Measurements from ENCODE around the gene NNAT. TPM values are rescaled to one million over a fixed set of nuclear protein-coding genes. Genes with fewer than 3 reads are reported as not detected.

The NNAT gene
- total and polyA plus RNA-seq, 2 experiments from 2014 or later = 1.1 to 4.2 TPM

- Histone ChIP-seq H3K27ac (no peak overlapping the region), H3K4me1 (ENCODE audit: low read depth) (peaks cover 30% of the 10 kb centered on the region), H3K4me3 (no peak overlapping the region), H3K9me3 (ENCODE audit: low read depth) (no peaks in the 10 kb centered on the region), H3K27me3 (no peaks in the 10 kb centered on the region), H3K36me3 (no peaks in the 10 kb centered on the region)
- no peak for DNase-seq (ENCODE audit: low read depth in 1 of 2, low spot score in 1 of 2)
- no peak for TF ChIP-seq CTCF (IDR thresholded peaks at IDR 0.05; ENCODE audit: low read depth, low read length)
These were observed 3.1 kb downstream of the NNAT start for GRCh38 chr20:37523911-37524700.

- Histone ChIP-seq H3K9me3 (ENCODE audit: low read depth) (no peaks in the 10 kb centered on the region), H3K36me3 (no peaks in the 10 kb centered on the region), H3K4me3 (no peak overlapping the region), H3K27ac (peak overlapping the region; percentile 99), H3K4me1 (ENCODE audit: low read depth) (peaks cover 25% of the 10 kb centered on the region), H3K27me3 (no peaks in the 10 kb centered on the region)
- DNase-seq (ENCODE audit: low read depth in 1 of 2, low spot score in 1 of 2) = peak in 1 of 2 donors; percentile 39
- no peak for TF ChIP-seq CTCF (IDR thresholded peaks at IDR 0.05; ENCODE audit: low read depth, low read length)
These were observed 4.0 kb downstream of the NNAT start for GRCh38 chr20:37524859-37525708.

DNA sequence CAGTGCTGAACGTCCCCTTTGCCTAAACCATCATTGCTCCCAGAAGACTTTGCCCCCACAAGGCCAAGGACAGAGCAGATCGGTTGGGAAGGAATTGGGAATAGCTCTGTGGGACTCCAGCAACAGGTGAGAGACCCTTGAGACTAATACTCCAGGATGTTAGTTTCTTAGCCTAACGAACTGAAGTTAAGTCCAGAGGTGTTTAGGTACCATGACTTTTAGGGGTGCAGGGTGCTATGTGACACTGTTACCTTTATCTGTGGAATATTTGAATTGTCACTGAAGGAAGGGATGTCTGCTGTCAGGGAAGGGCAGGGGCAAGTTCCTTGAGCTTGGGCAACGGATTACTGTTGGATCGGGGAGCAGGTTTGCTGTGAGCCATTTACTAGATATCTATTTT lies 4.8 kb downstream of the NNAT start:
- no peak for DNase-seq (ENCODE audit: low read depth in 1 of 2, low spot score in 1 of 2)
- H3K27ac ChIP-seq = peak overlapping the region; percentile 99
- peak overlapping the region; percentile 79 for H3K4me3 ChIP-seq
- no peaks in the 10 kb centered on the region for H3K27me3 ChIP-seq
- H3K36me3 ChIP-seq = no peaks in the 10 kb centered on the region
- no peak for TF ChIP-seq CTCF (IDR thresholded peaks at IDR 0.05; ENCODE audit: low read depth, low read length)
- peaks cover 25% of the 10 kb centered on the region for H3K4me1 ChIP-seq (ENCODE audit: low read depth)
- no peaks in the 10 kb centered on the region for H3K9me3 ChIP-seq (ENCODE audit: low read depth)

DNA sequence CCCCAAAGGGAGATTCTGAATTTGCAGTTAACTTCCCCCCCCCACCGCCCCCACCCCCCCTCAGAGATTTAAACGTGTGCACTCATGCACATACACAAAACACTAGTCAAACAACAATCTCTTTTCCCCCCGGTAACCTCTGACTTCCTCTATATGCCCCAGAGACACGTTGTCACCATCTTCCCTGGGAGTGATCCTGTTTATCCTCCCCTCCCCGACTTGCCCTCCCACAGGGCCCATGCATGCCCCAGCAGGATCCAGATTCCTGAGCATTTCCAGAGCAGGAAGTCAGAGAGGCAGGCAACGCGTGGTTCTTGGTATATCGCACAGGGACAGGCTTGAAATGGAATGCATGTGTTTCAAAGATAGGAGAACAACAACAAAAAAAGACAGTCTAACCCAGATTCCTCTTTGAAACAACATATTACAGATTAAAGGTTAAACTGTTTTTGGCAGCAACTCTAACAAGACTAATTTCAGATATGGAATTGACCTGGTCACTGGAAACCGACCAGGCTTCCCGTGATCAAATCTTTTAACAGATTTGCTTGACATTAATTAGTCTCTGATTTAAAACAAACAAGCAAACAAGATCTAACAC lies 5.3 kb downstream of the NNAT start:
- H3K36me3 ChIP-seq = no peaks in the 10 kb centered on the region
- H3K4me3 ChIP-seq = peak overlapping the region; percentile 79
- no peaks in the 10 kb centered on the region for H3K27me3 ChIP-seq
- DNase-seq (ENCODE audit: low read depth in 1 of 2, low spot score in 1 of 2) = peak; percentile 66 to 80
- H3K27ac ChIP-seq = peak overlapping the region; percentile 99
- H3K4me1 ChIP-seq (ENCODE audit: low read depth) = peaks cover 25% of the 10 kb centered on the region
- no peaks in the 10 kb centered on the region for H3K9me3 ChIP-seq (ENCODE audit: low read depth)
- no peak for TF ChIP-seq CTCF (IDR thresholded peaks at IDR 0.05; ENCODE audit: low read depth, low read length)

DNA sequence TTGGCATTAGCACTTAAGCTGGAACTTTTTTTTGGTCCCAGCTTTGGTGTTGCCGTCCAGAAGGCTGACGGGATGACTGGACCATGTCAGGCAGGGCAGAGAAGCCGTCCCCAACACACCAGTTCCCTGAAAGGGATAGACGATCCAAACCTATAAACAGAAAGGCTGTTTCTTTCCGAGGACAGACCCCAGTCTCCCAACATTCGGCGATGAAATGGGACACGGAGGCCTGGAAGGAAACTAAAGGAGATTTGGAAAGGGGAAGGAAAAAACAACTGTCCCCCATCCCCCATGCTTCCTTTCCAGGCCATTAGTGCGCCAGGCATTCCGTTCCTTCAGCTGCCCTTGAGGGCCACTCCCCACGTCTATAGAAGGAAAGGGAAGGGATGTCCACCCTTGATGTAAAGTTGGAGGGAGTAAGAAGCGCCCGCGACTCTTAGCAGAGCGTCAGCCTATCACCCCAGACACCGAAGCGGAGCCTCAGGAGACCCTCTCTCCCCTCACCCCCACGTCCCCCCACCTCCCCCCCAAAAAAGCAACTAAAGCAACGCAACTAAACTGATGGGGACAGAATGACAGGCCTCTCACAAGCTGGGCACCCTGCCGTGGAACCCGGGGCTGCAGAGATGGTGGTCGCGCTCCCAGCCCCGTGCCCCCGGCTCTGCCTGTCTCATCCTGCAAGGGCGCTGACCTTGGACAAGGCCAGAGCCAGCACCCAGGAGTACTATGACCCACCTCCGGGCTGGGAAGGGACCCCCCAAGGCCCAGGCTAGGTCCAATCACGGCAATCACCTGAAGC lies 6.0 kb downstream of the NNAT start:
- TF ChIP-seq CTCF (IDR thresholded peaks at IDR 0.05; ENCODE audit: low read depth, low read length) = no peak
- Histone ChIP-seq H3K27ac (peak overlapping the region; percentile 99), H3K4me1 (ENCODE audit: low read depth) (peaks cover 20% of the 10 kb centered on the region), H3K4me3 (peak overlapping the region; percentile 79), H3K27me3 (no peaks in the 10 kb centered on the region), H3K36me3 (no peaks in the 10 kb centered on the region), H3K9me3 (ENCODE audit: low read depth) (no peaks in the 10 kb centered on the region)
- DNase-seq (ENCODE audit: low read depth in 1 of 2, low spot score in 1 of 2) = peak; percentile 54 to 65
